Activated naive CD4-positive, alpha-beta T cell treated with anti-CD3 and anti-CD28 coated beads, Interleukin-2, amount 10 ng/mL, durations not matched to agents 7 days and 5 days (primary cell): ENCODE measurements around the gene ZIC2.

Source experiments
- CTCF ChIA-PET: fragments of 350-600 bp; sonication (Branson Sonifier 250); formaldehyde crosslinking; loops from one replicate; lab custom pipeline; 2021; ENCODE audit warnings: antibody characterized with exemption; lab: Charles Lee
- DNase-seq: peaks from one replicate; pipeline ENCODE4 v3.0.0-alpha.2; 2020
- H3K27ac Mint-ChIP-seq: one replicate; pipeline ENCODE4 v1.8.0; 2021; ENCODE audit warnings: mild to moderate bottlenecking, moderate library complexity, mixed read lengths
- H3K27me3 Mint-ChIP-seq: one replicate; pipeline ENCODE4 v1.8.0; 2021; ENCODE audit warnings: mild to moderate bottlenecking, mixed read lengths
- H3K36me3 Mint-ChIP-seq: one replicate; pipeline ENCODE4 v1.8.0; 2021; ENCODE audit warnings: mixed read lengths
- H3K4me1 Mint-ChIP-seq: one replicate; pipeline ENCODE4 v1.8.0; 2021; ENCODE audit warnings: mixed read lengths
- H3K4me3 Mint-ChIP-seq: one replicate; pipeline ENCODE4 v1.8.0; 2021; ENCODE audit warnings: mild to moderate bottlenecking, moderate library complexity, mixed read lengths
- H3K9me3 Mint-ChIP-seq: one replicate; pipeline ENCODE4 v1.8.0; 2021; ENCODE audit warnings: mixed read lengths

Gene ZIC2

GRCh38 chr13:99990126-99990977, 8.8 kb downstream of the ZIC2 start:
- H3K9me3 Mint-ChIP-seq: peaks cover 6% of the 10 kb centered on the region
- no peak overlapping the region for H3K4me3 Mint-ChIP-seq
- H3K36me3 Mint-ChIP-seq: peaks cover 7% of the 10 kb centered on the region
- CTCF ChIA-PET: no interaction called here
- no peak for DNase-seq
- H3K27me3 Mint-ChIP-seq: peaks cover 99% of the 10 kb centered on the region
- H3K4me1 Mint-ChIP-seq: peaks cover 30% of the 10 kb centered on the region
- peak overlapping the region; percentile 3 for H3K27ac Mint-ChIP-seq

- H3K27ac Mint-ChIP-seq: no peak overlapping the region
- peaks cover 32% of the 10 kb centered on the region for H3K4me1 Mint-ChIP-seq
- CTCF ChIA-PET: no interaction called here
- peaks cover 3% of the 10 kb centered on the region for H3K36me3 Mint-ChIP-seq
- H3K4me3 Mint-ChIP-seq: no peak overlapping the region
- peaks cover 4% of the 10 kb centered on the region for H3K9me3 Mint-ChIP-seq
- no peak for DNase-seq
- peaks cover 96% of the 10 kb centered on the region for H3K27me3 Mint-ChIP-seq
These were observed 9.6 kb downstream of the ZIC2 start for GRCh38 chr13:99991013-99991827.

GRCh38 chr13:99991828-99992775, 10.5 kb downstream of the ZIC2 start:
- H3K4me3 Mint-ChIP-seq: peak overlapping the region; percentile 15
- CTCF ChIA-PET: interaction anchor here (1.2 kb wide), 1 partner anchor 522 kb away, joined by 3 read pairs; no protein-coding TSS in a partner anchor
- H3K4me1 Mint-ChIP-seq: peaks cover 34% of the 10 kb centered on the region
- peaks cover 6% of the 10 kb centered on the region for H3K36me3 Mint-ChIP-seq
- no peak for DNase-seq
- peaks cover 96% of the 10 kb centered on the region for H3K27me3 Mint-ChIP-seq
- H3K27ac Mint-ChIP-seq: peak overlapping the region; percentile 53
- peaks cover 4% of the 10 kb centered on the region for H3K9me3 Mint-ChIP-seq

- H3K36me3 Mint-ChIP-seq: peaks cover 6% of the 10 kb centered on the region
- H3K9me3 Mint-ChIP-seq: peaks cover 4% of the 10 kb centered on the region
- CTCF ChIA-PET: interaction anchor here (1.0 to 1.2 kb wide), 2 partner anchors 92 to 522 kb away, joined by 3 to 4 read pairs; no protein-coding TSS in a partner anchor
- H3K4me1 Mint-ChIP-seq: peaks cover 32% of the 10 kb centered on the region
- DNase-seq: no peak
- H3K27me3 Mint-ChIP-seq: peaks cover 96% of the 10 kb centered on the region
- no peak overlapping the region for H3K27ac Mint-ChIP-seq
- no peak overlapping the region for H3K4me3 Mint-ChIP-seq
These were observed 11.4 kb downstream of the ZIC2 start for GRCh38 chr13:99992949-99993351.

- Mint-ChIP-seq H3K36me3 (peaks cover 7% of the 10 kb centered on the region), H3K4me1 (peaks cover 31% of the 10 kb centered on the region), H3K4me3 (no peak overlapping the region), H3K27ac (no peak overlapping the region), H3K9me3 (peaks cover 4% of the 10 kb centered on the region), H3K27me3 (peaks cover 96% of the 10 kb centered on the region)
- no peak for DNase-seq
- CTCF ChIA-PET: interaction anchor here (1.0 to 1.7 kb wide), 2 partner anchors 93 to 242 kb away, joined by 4 to 6 read pairs; no protein-coding TSS in a partner anchor
These were observed 12.4 kb downstream of the ZIC2 start for GRCh38 chr13:99993660-99994637.

GRCh38 chr13:99994638-99995020, 13.0 kb downstream of the ZIC2 start:
- CTCF ChIA-PET: interaction anchor here (1.7 kb wide), 1 partner anchor 241 kb away, joined by 6 read pairs; no protein-coding TSS in a partner anchor
- H3K27ac Mint-ChIP-seq: no peak overlapping the region

GRCh38 chr13:99995104-99995588, 13.6 kb downstream of the ZIC2 start:
- no peak overlapping the region for H3K27ac Mint-ChIP-seq
- peaks cover 2% of the 10 kb centered on the region for H3K9me3 Mint-ChIP-seq
- CTCF ChIA-PET: interaction anchor here (1.7 kb wide), 1 partner anchor 240 kb away, joined by 6 read pairs; no protein-coding TSS in a partner anchor
- H3K4me1 Mint-ChIP-seq: peaks cover 19% of the 10 kb centered on the region
- H3K27me3 Mint-ChIP-seq: peaks cover 92% of the 10 kb centered on the region
- H3K36me3 Mint-ChIP-seq: peaks cover 7% of the 10 kb centered on the region
- DNase-seq: no peak
- H3K4me3 Mint-ChIP-seq: no peak overlapping the region

More at GRCh38 chr13:99994638-99995020, 13.0 kb downstream of the ZIC2 start:
- peaks cover 93% of the 10 kb centered on the region for H3K27me3 Mint-ChIP-seq
- H3K4me1 Mint-ChIP-seq: peaks cover 24% of the 10 kb centered on the region
- peaks cover 4% of the 10 kb centered on the region for H3K9me3 Mint-ChIP-seq
- no peak for DNase-seq
- H3K4me3 Mint-ChIP-seq: no peak overlapping the region
- H3K36me3 Mint-ChIP-seq: peaks cover 7% of the 10 kb centered on the region

- peaks cover 13% of the 10 kb centered on the region for H3K4me1 Mint-ChIP-seq
- CTCF ChIA-PET: interaction anchor here (1.2 kb wide), 1 partner anchor 240 kb away, joined by 3 read pairs; no protein-coding TSS in a partner anchor
- DNase-seq: no peak
- no peak overlapping the region for H3K27ac Mint-ChIP-seq
- peaks cover 90% of the 10 kb centered on the region for H3K27me3 Mint-ChIP-seq
- peak overlapping the region; percentile 7 for H3K4me3 Mint-ChIP-seq
- H3K9me3 Mint-ChIP-seq: no peaks in the 10 kb centered on the region
- peaks cover 7% of the 10 kb centered on the region for H3K36me3 Mint-ChIP-seq
These were observed 14.2 kb downstream of the ZIC2 start for GRCh38 chr13:99995589-99996380.

GRCh38 chr13:99996381-99996973, 14.9 kb downstream of the ZIC2 start:
- peaks cover 7% of the 10 kb centered on the region for H3K36me3 Mint-ChIP-seq
- peaks cover 83% of the 10 kb centered on the region for H3K27me3 Mint-ChIP-seq
- peaks cover 16% of the 10 kb centered on the region for H3K4me1 Mint-ChIP-seq
- DNase-seq: no peak
- peak overlapping the region; percentile 7 for H3K4me3 Mint-ChIP-seq
- peak overlapping the region; percentile 71 for H3K27ac Mint-ChIP-seq
- CTCF ChIA-PET: interaction anchor here (1.2 kb wide), 1 partner anchor 239 kb away, joined by 3 read pairs; no protein-coding TSS in a partner anchor
- no peaks in the 10 kb centered on the region for H3K9me3 Mint-ChIP-seq

- Mint-ChIP-seq H3K27me3 (peaks cover 70% of the 10 kb centered on the region), H3K4me1 (peaks cover 16% of the 10 kb centered on the region), H3K36me3 (peaks cover 5% of the 10 kb centered on the region), H3K9me3 (no peaks in the 10 kb centered on the region), H3K27ac (no peak overlapping the region), H3K4me3 (no peak overlapping the region)
- no peak for DNase-seq
- CTCF ChIA-PET: no interaction called here
These were observed 16.2 kb downstream of the ZIC2 start for GRCh38 chr13:99997702-99998214.

- Mint-ChIP-seq H3K4me3 (no peak overlapping the region), H3K27me3 (peaks cover 65% of the 10 kb centered on the region), H3K36me3 (peaks cover 5% of the 10 kb centered on the region), H3K4me1 (peaks cover 16% of the 10 kb centered on the region), H3K9me3 (no peaks in the 10 kb centered on the region), H3K27ac (no peak overlapping the region)
- CTCF ChIA-PET: interaction anchor here (1.0 kb wide), 1 partner anchor 517 kb away, joined by 3 read pairs; no protein-coding TSS in a partner anchor
- DNase-seq: no peak
These were observed 16.7 kb downstream of the ZIC2 start for GRCh38 chr13:99998261-99998660.
